ENCODE data around the gene PLEKHH2.
"Not testable (repeated sequence)": the region's sequence is repeated elsewhere in the genome, so short reads cannot be mapped to it uniquely, and the experiment has no call there.

The PLEKHH2 gene

DNA sequence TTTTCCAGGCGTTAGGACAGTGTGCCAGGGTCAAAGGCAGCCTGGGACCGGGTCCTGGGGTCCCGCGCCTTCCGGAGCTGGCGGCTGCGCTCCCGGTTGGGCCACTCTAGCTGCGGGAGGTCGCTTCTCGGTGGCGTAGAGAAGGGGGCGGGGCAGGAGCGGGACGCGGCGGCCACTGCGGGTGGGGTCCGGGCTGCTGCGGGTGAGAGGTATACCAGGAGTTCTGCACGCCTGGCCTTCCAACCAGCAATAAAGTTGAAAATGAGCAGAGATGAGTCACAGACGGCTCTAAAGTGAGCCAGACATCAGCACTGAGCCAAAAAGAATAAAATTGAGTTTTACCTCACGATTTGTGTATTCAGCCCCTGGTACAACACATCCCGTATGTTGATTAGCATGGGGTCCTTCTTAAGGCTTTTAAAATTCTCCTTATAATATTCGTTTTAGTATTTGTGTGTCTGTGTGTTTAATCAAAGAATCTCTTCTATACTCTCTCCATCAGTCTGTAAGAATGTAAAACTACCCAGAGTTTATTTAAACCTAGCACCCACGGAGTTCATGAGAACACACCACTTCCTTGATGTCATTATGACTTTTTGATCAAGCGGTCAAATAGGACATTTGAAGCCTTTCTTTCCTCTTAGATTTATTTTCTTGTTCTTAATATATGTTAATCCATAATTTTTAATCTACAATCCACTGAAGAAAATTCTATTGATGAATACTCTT lies 39.4 kb downstream of the PLEKHH2 start, which contains the start of gene C1GALT1C1L:
TSS of gene C1GALT1C1L (minus strand) at position 108 of the 729 bp plus-strand sequence. CDS start at position 1, 107 bp downstream.
- peak; percentile 57 for DNase-seq (ENCODE audit: low spot score)

DNA sequence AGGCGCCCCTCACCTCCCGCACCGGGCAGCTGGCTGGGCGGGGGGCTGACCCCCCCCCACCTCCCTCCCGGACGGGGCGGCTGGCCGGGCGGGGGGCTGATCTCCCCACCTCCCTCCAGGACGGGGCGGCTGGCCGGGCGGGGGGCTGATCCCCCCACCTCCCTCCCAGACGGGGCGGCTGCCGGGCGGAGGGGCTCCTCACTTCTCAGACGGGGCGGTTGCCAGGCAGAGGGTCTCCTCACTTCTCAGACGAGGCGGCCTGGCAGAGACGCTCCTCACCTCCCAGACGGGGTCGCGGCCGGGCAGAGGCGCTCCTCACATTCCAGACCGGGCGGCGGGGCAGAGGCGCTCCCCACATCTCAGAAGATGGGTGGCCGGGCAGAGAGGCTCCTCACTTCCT lies 40.7 kb downstream of the PLEKHH2 start:
- ATAC-seq (ENCODE audit: low read depth); H3K27me3 ChIP-seq (ENCODE audit: insufficient read depth, poor library complexity, severe bottlenecking); H3K4me1 ChIP-seq (ENCODE audit: insufficient read depth, poor library complexity, severe bottlenecking); DNase-seq (ENCODE audit: low spot score); H3K27ac ChIP-seq (ENCODE audit: poor library complexity, severe bottlenecking); H3K4me3 ChIP-seq (ENCODE audit: severe bottlenecking); H3K36me3 ChIP-seq (ENCODE audit: low read depth); H3K9me3 ChIP-seq (ENCODE audit: severe bottlenecking): not testable (repeated sequence)

More for the DNA sequence above, 39.4 kb downstream of the PLEKHH2 start, which contains the start of gene C1GALT1C1L:
- Histone ChIP-seq H3K27me3 (ENCODE audit: insufficient read depth, poor library complexity, severe bottlenecking) (no peaks in the 10 kb centered on the region), H3K4me3 (ENCODE audit: severe bottlenecking) (peak within 1 kb of the TSS; percentile 29), H3K27ac (ENCODE audit: poor library complexity, severe bottlenecking) (no peak within 1 kb of the TSS), H3K9me3 (ENCODE audit: severe bottlenecking) (no peaks in the 10 kb centered on the region), H3K36me3 (ENCODE audit: low read depth) (no peaks in the 10 kb centered on the region), H3K4me1 (ENCODE audit: insufficient read depth, poor library complexity, severe bottlenecking) (no peaks in the 10 kb centered on the region)
- ATAC-seq (ENCODE audit: low read depth), result peak; percentile 92
- TF ChIP-seq CTCF (IDR thresholded peaks at IDR 0.05; ENCODE audit: poor library complexity, severe bottlenecking), result no peak

GRCh38 chr2:43685357-43685756 lies 48.3 kb downstream of the PLEKHH2 start:
- ATAC-seq (ENCODE audit: low read depth), result no peak
- H3K36me3 ChIP-seq (ENCODE audit: low read depth), result no peaks in the 10 kb centered on the region
- H3K27ac ChIP-seq (ENCODE audit: poor library complexity, severe bottlenecking), result no peak overlapping the region
- TF ChIP-seq CTCF (IDR thresholded peaks at IDR 0.05; ENCODE audit: poor library complexity, severe bottlenecking), result no peak
- no peaks in the 10 kb centered on the region for H3K27me3 ChIP-seq (ENCODE audit: insufficient read depth, poor library complexity, severe bottlenecking)
- H3K4me1 ChIP-seq (ENCODE audit: insufficient read depth, poor library complexity, severe bottlenecking), result no peaks in the 10 kb centered on the region
- no peaks in the 10 kb centered on the region for H3K9me3 ChIP-seq (ENCODE audit: severe bottlenecking)
- no peak overlapping the region for H3K4me3 ChIP-seq (ENCODE audit: severe bottlenecking)
- no peak for DNase-seq (ENCODE audit: low spot score)

GRCh38 chr2:43689999-43690398 lies 52.9 kb downstream of the PLEKHH2 start:
- TF ChIP-seq CTCF (IDR thresholded peaks at IDR 0.05; ENCODE audit: poor library complexity, severe bottlenecking), result no peak
- H3K36me3 ChIP-seq (ENCODE audit: low read depth), result no peaks in the 10 kb centered on the region
- H3K27ac ChIP-seq (ENCODE audit: poor library complexity, severe bottlenecking), result no peak overlapping the region
- H3K4me1 ChIP-seq (ENCODE audit: insufficient read depth, poor library complexity, severe bottlenecking), result no peaks in the 10 kb centered on the region
- DNase-seq (ENCODE audit: low spot score) (no peak), ATAC-seq (ENCODE audit: low read depth) (no peak)
- H3K9me3 ChIP-seq (ENCODE audit: severe bottlenecking), result no peaks in the 10 kb centered on the region
- H3K4me3 ChIP-seq (ENCODE audit: severe bottlenecking), result no peak overlapping the region
- H3K27me3 ChIP-seq (ENCODE audit: insufficient read depth, poor library complexity, severe bottlenecking), result no peaks in the 10 kb centered on the region

- H3K27ac ChIP-seq (ENCODE audit: poor library complexity, severe bottlenecking), result no peak overlapping the region
- ATAC-seq (ENCODE audit: low read depth) (no peak), DNase-seq (ENCODE audit: low spot score) (no peak)
- TF ChIP-seq CTCF (IDR thresholded peaks at IDR 0.05; ENCODE audit: poor library complexity, severe bottlenecking), result no peak
- H3K36me3 ChIP-seq (ENCODE audit: low read depth), result no peaks in the 10 kb centered on the region
- no peaks in the 10 kb centered on the region for H3K27me3 ChIP-seq (ENCODE audit: insufficient read depth, poor library complexity, severe bottlenecking)
- no peak overlapping the region for H3K4me3 ChIP-seq (ENCODE audit: severe bottlenecking)
- H3K4me1 ChIP-seq (ENCODE audit: insufficient read depth, poor library complexity, severe bottlenecking), result no peaks in the 10 kb centered on the region
- H3K9me3 ChIP-seq (ENCODE audit: severe bottlenecking), result no peaks in the 10 kb centered on the region
Observed at GRCh38 chr2:43692428-43692994, 55.5 kb downstream of the PLEKHH2 start.

GRCh38 chr2:43698140-43698539 lies 61.1 kb downstream of the PLEKHH2 start:
- not testable (repeated sequence) for DNase-seq (ENCODE audit: low spot score); H3K4me1 ChIP-seq (ENCODE audit: insufficient read depth, poor library complexity, severe bottlenecking); H3K9me3 ChIP-seq (ENCODE audit: severe bottlenecking); H3K36me3 ChIP-seq (ENCODE audit: low read depth); H3K27me3 ChIP-seq (ENCODE audit: insufficient read depth, poor library complexity, severe bottlenecking); H3K4me3 ChIP-seq (ENCODE audit: severe bottlenecking); H3K27ac ChIP-seq (ENCODE audit: poor library complexity, severe bottlenecking); ATAC-seq (ENCODE audit: low read depth)
